Stromal cell of bone marrow (primary cell): Measurements from ENCODE around the gene SMARCD3.

Source experiments
- DNase-seq: peaks from one replicate; pipeline ENCODE4 v3.0.0-alpha.2; 2012; ENCODE audit warnings: low read depth

The SMARCD3 gene

DNA sequence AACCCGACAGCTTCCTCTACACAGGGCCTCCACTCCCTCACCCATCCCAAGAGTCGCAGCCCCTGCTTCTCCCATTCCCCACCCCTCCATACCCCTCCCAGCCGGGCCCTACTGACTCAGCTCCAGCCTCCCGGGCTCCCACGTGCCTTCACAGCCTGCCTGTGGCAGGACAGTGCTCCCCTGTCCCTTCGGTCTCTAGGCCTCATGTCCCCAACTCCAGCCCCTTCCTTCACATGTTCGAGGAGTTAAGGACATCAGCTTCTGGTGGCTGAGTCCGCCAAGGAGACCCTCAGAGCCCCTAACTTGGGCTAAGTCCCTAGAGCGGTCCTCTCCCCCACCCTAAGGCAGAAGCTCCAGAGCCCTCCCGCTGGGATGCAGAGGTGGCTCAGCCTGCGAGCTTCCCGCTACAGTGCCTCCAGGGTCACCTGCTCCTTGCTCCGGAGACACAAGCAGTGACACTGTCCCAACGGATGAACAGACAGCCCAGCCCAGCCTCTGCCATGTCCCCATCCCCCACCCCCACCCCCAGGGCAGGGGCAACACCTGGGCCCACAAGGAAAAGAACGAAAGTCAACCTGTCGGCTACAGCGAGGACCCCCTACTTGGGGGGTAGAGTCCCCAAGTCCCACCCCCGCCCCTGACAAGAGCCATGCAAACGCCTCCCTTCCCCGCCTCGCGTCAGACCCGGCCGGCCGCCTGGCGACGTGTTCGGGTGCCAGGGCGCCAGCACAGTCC is 716 bp downstream of the SMARCD3 start:
- no peak for DNase-seq

GRCh38 chr7:151246851-151247580 is 1.5 kb downstream of the SMARCD3 start:
- DNase-seq: no peak

DNA sequence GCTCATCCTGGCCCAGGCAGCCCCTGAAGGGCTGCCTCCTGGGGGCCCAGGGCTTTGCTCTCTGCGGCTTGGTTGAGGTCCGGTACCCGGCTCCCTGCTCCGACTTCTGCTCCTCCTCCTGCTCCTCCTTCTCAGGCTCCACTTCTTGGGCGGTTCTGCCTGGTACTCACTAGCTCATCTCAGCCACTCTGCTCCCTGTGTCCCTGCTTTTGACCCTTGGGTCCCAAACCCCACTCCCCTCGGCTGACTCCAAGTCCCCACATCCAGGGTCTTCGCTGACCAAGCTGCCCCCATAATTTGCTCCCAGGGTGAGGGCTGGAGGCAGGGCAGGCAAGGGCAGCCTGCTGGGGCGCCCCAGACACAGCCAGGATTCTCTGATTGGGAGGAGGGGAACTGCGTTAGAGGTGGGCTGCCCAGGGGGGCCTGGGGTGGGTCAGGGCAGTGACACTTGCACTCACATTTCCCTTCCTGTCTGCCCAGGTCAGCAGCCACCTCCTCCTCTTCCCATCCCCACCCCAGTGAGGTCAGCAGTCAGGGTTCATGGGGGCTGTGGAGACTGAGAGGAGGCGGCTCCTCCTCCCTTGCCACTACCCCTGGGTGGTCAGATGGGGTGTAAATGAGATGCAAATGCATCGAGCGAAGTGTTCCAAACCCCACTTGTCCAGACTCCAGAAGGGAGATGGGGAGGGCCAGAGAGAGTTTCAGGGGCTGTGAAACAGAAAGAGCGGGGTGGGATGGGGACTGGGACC is 2.2 kb downstream of the SMARCD3 start:
- DNase-seq: no peak

- no peak for DNase-seq
These were observed 3.0 kb downstream of the SMARCD3 start for GRCh38 chr7:151245360-151246101.

GRCh38 chr7:151244841-151245346 is 3.6 kb downstream of the SMARCD3 start:
- DNase-seq: no peak

GRCh38 chr7:151244196-151244840 is 4.2 kb downstream of the SMARCD3 start:
- peak; percentile 27 for DNase-seq

- no peak for DNase-seq
These were observed 4.9 kb downstream of the SMARCD3 start for GRCh38 chr7:151243408-151244195.

- no peak for DNase-seq
These were observed 5.5 kb downstream of the SMARCD3 start for GRCh38 chr7:151243045-151243349.

DNA sequence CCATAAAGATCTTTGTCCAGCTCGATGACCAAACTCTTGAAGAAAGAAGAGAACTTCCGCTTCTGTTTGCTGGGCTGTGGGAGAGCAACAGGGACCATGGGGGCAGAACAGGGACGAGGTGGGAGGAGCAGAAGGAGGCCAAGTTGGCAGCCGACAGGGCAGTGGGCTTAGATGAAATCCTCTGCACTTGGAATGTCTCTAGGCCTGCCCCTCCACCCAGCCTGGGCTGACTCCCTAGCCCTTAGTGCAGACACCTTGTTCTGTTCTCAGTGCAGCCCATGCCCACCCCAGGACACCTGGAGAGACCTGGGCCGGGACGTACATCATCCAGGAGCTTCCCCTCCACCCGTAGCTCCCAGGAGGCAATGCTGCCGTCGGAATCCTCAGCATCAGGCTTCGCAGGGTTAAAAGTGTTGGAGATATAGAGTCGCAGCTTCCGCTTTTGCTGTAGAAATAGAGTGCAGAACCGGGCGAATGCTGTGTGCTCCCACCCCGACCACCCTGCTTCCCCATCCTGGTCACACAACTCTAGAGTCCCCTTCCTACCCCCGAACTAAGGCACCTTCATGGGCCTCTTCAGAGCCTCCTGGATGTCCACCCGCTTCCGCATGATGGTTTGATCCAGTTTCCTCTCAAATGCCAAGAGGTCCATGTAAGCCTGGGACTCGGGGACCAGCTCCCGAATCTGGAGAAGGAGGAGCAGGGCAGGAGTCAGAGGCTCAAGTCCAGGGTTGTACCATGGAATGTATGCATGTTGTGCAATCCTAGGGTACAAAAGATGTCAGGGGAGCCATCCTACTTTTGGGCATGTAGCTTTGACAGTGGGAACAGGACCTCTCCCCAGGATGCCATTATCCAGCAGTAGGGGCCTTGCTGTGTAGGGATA is 6.1 kb downstream of the SMARCD3 start:
- no peak for DNase-seq

DNA sequence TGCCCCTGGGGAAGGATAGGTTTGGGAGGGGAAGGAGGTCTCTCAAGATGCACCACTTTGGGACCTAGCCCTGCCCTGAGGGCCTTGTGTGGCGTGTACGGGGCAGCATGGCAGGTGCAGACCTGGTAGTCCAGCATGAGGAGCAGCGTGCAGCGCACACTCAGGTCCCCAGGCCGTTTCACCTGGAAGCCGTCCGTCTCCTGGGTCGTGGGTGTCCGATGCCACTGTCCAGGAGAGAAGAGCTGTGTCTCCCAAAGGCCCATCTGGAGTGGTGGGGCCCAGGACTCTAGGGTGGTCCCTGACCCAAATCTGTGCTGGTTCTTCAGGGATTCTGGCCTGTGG is 6.8 kb downstream of the SMARCD3 start:
- DNase-seq: no peak

DNA sequence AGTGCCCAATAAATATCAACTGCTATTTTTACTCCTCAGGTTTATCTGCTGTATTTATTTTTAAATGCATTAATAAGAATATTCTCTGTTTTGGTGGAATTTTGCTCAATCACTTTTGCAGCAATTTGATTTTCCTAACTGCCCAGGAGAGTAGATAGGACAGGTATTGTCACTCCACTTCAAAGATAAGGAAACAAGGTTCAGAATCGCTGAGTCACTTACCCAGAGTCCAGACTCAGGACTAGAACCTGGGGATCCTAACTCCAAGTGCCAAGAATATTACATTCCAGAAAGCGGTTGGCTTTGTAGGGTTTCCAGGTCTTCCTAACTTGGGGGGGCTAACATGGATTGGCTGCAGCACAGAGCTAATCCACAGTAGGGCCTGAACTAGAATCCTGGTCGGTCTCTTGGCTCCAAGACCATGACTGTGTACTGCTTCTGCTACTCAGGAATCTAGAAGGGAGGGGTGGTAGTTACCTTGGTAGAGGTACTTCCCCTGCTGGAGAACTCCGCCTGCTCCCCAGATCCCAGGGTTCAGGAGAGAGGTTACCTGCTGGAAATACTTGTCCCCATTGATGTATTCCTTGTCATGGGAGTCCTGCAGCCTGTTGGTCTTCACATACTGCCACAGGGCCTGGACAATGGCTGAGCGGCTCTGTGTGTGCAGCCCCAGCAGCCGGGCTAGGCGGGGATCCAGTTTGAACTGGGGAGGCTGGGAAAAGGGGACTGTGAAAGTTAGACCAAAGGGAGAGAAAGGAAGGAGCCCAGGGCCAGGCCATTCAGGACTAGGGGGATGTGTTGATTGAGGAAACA is 7.3 kb downstream of the SMARCD3 start:
- DNase-seq: no peak

DNA sequence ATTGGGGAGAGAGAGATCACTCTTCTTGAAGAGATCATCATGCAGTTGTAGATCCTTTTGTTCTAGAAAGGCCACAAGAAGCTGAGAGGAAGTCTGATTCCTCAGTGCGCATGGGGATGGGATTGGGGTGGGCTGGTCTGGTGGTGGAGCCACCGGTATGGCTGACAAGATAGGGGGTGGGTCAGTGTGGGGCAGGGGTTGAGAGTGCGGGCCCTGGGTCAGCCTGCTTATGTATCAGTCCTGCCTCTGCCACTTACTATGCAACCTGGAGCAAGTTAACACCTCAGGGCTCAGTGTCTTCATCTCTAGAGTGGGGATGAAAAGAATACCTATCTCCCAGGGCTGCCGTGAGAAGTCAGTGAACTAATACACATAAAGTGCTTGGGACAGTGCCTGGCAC is 8.0 kb downstream of the SMARCD3 start:
- no peak for DNase-seq

GRCh38 chr7:151239837-151240459 is 8.5 kb downstream of the SMARCD3 start:
- DNase-seq: no peak

DNA sequence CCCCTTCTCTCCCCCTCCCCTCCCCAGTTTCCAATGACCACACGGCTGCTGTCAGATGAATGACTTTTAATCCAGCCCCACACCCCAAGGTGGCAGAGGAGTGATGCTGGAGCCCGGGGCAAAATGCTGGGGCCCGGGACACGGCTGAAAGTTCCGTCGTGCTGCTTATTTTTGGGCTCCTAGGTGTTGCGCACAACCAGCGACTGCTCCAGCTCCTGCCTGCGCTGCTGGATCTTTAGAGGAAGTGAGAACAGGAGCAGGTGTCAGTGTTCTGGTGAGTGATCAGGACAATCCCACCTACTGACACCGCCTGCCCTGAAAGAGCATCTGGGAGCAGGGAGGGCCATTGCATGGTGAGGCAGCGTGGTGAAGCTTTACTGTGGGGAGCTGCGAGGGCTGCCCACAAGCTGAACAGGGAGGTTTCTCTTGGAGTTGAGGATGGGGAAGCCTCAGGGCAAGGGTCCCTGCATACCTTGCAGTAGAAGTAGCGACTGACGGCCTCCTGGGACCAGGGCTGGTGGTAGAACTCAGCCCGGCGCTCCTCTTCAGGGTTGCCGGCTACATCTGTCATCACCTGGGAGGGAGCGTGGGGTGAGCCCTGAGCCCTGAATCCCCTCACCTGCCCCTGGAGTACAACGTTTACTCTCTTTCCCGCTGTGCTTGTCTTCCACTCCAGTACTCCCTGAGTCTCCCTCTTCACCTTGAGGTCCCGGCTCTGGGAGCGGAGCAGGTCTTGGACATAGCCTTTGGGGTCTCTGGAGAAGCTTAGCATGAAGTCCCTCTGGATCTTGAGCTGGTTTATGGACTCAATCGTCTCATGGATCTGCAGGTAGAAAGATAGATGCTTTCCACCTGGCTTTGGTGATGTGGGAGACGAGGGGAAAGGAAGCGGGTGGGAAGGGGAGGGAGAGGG is 9.3 kb downstream of the SMARCD3 start:
- DNase-seq: no peak

- no peak for DNase-seq
These were observed 10.2 kb downstream of the SMARCD3 start for GRCh38 chr7:151238190-151238810.

DNA sequence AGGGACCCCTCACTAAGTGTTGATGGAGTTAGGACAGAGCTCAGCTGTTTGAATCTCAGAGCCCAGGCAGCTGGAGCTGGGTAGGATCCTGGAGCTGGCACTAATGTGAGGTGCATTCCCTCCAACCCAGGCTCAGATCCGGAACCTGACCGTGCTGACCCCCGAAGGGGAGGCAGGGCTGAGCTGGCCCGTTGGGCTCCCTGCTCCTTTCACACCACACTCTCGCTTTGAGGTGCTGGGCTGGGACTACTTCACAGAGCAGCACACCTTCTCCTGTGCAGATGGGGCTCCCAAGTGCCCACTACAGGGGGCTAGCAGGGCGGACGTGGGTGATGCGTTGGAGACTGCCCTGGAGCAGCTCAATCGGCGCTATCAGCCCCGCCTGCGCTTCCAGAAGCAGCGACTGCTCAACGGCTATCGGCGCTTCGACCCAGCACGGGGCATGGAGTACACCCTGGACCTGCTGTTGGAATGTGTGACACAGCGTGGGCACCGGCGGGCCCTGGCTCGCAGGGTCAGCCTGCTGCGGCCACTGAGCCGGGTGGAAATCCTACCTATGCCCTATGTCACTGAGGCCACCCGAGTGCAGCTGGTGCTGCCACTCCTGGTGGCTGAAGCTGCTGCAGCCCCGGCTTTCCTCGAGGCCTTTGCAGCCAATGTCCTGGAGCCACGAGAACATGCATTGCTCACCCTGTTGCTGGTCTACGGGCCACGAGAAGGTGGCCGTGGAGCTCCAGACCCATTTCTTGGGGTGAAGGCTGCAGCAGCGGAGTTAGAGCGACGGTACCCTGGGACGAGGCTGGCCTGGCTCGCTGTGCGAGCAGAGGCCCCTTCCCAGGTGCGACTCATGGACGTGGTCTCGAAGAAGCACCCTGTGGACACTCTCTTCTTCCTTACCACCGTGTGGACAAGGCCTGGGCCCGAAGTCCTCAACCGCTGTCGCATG is 11.0 kb downstream of the SMARCD3 start:
- no peak for DNase-seq
